ENCODE measurements around the gene ARHGEF3.

Gene ARHGEF3

DNA sequence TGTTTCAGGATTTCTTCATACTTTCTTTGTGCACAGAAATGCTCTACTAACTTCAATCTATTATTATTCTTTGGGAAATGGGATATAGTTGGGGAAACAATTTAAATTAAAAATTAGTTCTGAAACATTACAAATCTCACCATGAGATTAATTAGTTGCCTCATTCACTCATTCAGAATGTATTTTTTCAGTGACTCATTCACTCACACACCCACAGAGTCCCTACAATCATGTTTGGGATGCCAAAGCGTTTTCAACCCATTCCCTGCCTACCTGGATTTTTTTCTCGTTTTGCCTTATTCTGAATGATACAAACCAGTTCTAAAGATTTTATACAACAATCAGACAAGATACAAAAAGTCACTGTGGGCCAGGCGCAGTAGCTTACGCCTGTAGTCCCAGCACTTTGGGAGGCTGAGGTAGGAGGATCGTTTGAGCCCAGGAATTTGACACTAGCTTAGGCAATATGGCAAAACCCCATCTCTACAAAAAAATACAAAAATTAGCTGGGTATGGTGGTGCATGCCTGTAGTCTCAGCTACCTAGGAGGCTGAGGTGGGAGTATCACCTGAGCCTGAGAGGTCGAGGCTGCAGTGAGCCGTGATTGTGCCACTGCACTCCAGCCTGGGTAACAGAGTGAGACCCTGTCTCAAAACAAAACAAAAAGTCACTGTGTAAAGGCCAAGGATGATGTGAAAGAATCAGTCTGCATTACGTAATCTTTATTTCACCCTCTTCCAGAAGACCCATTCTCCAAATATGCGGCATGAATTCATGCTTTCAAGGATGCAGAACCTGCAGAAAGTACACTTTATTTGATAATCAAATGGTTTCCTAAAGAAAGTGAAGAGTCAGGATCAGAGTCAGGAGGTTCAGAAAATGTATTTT, 34.8 kb upstream of the ARHGEF3 start:
- no peak for DNase-seq (ENCODE audit: low read depth in 1 of 2, low spot score in 1 of 2)
- Histone ChIP-seq H3K4me3 (replicated peaks; ENCODE audit: insufficient read depth, low read length) (no peak overlapping the region), H3K27ac (replicated peaks) (no peak overlapping the region), H3K27me3 (ENCODE audit: insufficient read depth, poor library complexity, severe bottlenecking) (no peaks in the 10 kb centered on the region)
- TF ChIP-seq, protein P1, sequence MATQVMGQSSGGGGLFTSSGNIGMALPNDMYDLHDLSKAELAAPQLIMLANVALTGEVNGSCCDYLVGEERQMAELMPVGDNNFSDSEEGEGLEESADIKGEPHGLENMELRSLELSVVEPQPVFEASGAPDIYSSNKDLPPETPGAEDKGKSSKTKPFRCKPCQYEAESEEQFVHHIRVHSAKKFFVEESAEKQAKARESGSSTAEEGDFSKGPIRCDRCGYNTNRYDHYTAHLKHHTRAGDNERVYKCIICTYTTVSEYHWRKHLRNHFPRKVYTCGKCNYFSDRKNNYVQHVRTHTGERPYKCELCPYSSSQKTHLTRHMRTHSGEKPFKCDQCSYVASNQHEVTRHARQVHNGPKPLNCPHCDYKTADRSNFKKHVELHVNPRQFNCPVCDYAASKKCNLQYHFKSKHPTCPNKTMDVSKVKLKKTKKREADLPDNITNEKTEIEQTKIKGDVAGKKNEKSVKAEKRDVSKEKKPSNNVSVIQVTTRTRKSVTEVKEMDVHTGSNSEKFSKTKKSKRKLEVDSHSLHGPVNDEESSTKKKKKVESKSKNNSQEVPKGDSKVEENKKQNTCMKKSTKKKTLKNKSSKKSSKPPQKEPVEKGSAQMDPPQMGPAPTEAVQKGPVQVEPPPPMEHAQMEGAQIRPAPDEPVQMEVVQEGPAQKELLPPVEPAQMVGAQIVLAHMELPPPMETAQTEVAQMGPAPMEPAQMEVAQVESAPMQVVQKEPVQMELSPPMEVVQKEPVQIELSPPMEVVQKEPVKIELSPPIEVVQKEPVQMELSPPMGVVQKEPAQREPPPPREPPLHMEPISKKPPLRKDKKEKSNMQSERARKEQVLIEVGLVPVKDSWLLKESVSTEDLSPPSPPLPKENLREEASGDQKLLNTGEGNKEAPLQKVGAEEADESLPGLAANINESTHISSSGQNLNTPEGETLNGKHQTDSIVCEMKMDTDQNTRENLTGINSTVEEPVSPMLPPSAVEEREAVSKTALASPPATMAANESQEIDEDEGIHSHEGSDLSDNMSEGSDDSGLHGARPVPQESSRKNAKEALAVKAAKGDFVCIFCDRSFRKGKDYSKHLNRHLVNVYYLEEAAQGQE (IDR thresholded peaks at IDR 0.05; ENCODE audit: insufficient replicate concordance, low read depth): no peak
- TF ChIP-seq POLR2AphosphoS5 (IDR thresholded peaks at IDR 0.05; ENCODE audit: low read depth) (no peak), SPI1 (IDR thresholded peaks at IDR 0.05; ENCODE audit: borderline replicate concordance, low read depth) (no peak), GABPA (IDR thresholded peaks at IDR 0.05; ENCODE audit: low read depth) (no peak)
- TF ChIP-seq, protein P2, sequence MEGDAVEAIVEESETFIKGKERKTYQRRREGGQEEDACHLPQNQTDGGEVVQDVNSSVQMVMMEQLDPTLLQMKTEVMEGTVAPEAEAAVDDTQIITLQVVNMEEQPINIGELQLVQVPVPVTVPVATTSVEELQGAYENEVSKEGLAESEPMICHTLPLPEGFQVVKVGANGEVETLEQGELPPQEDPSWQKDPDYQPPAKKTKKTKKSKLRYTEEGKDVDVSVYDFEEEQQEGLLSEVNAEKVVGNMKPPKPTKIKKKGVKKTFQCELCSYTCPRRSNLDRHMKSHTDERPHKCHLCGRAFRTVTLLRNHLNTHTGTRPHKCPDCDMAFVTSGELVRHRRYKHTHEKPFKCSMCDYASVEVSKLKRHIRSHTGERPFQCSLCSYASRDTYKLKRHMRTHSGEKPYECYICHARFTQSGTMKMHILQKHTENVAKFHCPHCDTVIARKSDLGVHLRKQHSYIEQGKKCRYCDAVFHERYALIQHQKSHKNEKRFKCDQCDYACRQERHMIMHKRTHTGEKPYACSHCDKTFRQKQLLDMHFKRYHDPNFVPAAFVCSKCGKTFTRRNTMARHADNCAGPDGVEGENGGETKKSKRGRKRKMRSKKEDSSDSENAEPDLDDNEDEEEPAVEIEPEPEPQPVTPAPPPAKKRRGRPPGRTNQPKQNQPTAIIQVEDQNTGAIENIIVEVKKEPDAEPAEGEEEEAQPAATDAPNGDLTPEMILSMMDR (IDR thresholded peaks at IDR 0.05; ENCODE audit: insufficient read depth, low read length): no peak

DNA sequence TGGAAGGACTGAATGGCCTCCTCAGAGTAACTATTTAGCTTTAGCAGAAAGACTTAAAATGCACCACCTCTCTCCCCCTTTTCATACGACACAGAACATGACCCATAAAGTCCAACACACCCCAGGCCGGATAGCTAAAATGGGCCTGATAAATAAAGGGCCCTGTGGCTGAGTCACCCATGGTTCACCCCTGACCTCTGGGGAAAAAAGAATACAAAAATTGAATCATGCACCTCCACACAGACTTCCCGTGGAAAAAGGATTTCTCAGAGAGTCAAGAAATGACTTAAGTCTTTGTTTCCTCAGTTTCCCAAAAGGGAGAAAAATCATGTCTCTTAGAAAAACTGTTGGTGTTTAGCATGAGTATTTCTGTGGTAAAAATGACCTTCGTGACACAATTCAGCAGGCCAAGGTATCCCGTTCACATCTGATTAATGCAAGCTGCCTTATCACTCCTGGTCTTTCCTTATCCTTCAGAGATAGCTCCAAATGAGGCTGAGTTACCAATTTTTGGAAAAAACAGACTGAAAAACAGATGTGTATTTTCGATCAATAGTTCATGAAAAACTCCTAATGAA, 34.0 kb upstream of the ARHGEF3 start:
- no peak for DNase-seq (ENCODE audit: low read depth in 1 of 2, low spot score in 1 of 2)
- TF ChIP-seq, protein P1 (IDR thresholded peaks at IDR 0.05; ENCODE audit: insufficient replicate concordance, low read depth): no peak
- TF ChIP-seq SPI1 (IDR thresholded peaks at IDR 0.05; ENCODE audit: borderline replicate concordance, low read depth): no peak
- TF ChIP-seq, protein P2 (IDR thresholded peaks at IDR 0.05; ENCODE audit: insufficient read depth, low read length): no peak
- TF ChIP-seq POLR2AphosphoS5 (IDR thresholded peaks at IDR 0.05; ENCODE audit: low read depth): no peak
- no peak for TF ChIP-seq GABPA (IDR thresholded peaks at IDR 0.05; ENCODE audit: low read depth)
- no peak overlapping the region for H3K4me3 ChIP-seq (replicated peaks; ENCODE audit: insufficient read depth, low read length)
- H3K27me3 ChIP-seq (ENCODE audit: insufficient read depth, poor library complexity, severe bottlenecking): no peaks in the 10 kb centered on the region
- H3K27ac ChIP-seq (replicated peaks): no peak overlapping the region

DNA sequence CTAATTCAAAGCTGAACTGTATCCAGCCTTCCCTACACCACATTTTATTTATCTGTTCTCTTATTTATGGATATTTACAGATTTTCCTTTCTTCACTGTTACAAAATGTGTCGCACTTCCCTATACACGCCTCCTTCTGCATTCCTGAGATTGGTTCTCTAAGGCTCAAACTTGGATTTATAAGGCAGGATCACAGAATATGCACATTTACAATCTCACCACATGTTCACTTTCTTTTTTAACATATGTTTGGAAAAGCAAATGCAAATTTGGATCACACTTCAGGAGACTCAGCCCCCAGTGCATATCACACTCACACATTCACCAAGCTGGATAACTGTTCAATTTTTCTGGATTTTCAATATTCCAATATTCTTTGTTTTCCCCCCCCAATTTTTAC, 31.8 kb upstream of the ARHGEF3 start:
- TF ChIP-seq, protein P2 (IDR thresholded peaks at IDR 0.05; ENCODE audit: insufficient read depth, low read length): no peak
- no peak for TF ChIP-seq POLR2AphosphoS5 (IDR thresholded peaks at IDR 0.05; ENCODE audit: low read depth)
- no peak for TF ChIP-seq GABPA (IDR thresholded peaks at IDR 0.05; ENCODE audit: low read depth)
- TF ChIP-seq, protein P1 (IDR thresholded peaks at IDR 0.05; ENCODE audit: insufficient replicate concordance, low read depth): no peak
- no peak for TF ChIP-seq SPI1 (IDR thresholded peaks at IDR 0.05; ENCODE audit: borderline replicate concordance, low read depth)
- Histone ChIP-seq H3K27me3 (ENCODE audit: insufficient read depth, poor library complexity, severe bottlenecking) (no peaks in the 10 kb centered on the region), H3K27ac (replicated peaks) (no peak overlapping the region), H3K4me3 (replicated peaks; ENCODE audit: insufficient read depth, low read length) (no peak overlapping the region)
- DNase-seq (ENCODE audit: low read depth in 1 of 2, low spot score in 1 of 2): no peak
